HCT116 (cell line): ENCODE data around the gene PIK3CA. TPM values are rescaled to one million over a fixed set of nuclear protein-coding genes. Genes with fewer than 3 reads are reported as not detected.

Source experiments
- ATAC-seq: fragments of 200-7000 bp; cut with Tn5 transposase; 2 replicates; pipeline ENCODE4 v1.9.1; 2020; ENCODE audit warnings: mild to moderate bottlenecking, moderate library complexity
- BruUV-seq: library from RNA; stranded (reverse); fragments of 400-500 nt; replicated peaks from 2 replicates; lab custom pipeline; 2021; lab: Mats Ljungman, UMichigan
- CTCF ChIA-PET: fragments of 300-600 bp; sonication (Branson Sonifier 250); formaldehyde crosslinking; loops from one replicate; lab custom pipeline; 2021; ENCODE audit warnings: antibody characterized with exemption; lab: Charles Lee
- POLR2A ChIA-PET: fragments of 300-600, 350-600 bp; sonication (Branson Sonifier 250); formaldehyde crosslinking; loops from one replicate; lab custom pipeline; 2021; ENCODE audit warnings: antibody characterized with exemption; lab: Charles Lee
- RAD21 ChIA-PET, 2 experiments: fragments of 300-600 bp; sonication (Branson Sonifier 250); formaldehyde crosslinking; loops; one replicate each; lab custom pipeline; 2023; ENCODE audit warnings: low total read pairs in 2 of 2; ENCODE audit not compliant: uncharacterized antibody in 2 of 2, unreplicated experiment in 2 of 2, low non-redundant PET in 1 of 2; lab: Charles Lee
- DNase-seq: peaks from one replicate; pipeline ENCODE4 v3.0.0-alpha.2; 2010; ENCODE audit warnings: low read depth, low spot score
- H2AFZ ChIP-seq: fragments of 200-600 bp; shearing (Covaris generic), sonication (generic); 2 replicates; pipeline ENCODE4 v1.6.1; 2017; ENCODE audit warnings: low read depth, mixed run types, mixed read lengths, antibody characterized with exemption, low read length; ENCODE audit not compliant: poor library complexity, severe bottlenecking
- H3K27ac ChIP-seq: 2 replicates; pipeline ENCODE4 v1.5.1; 2012; ENCODE audit warnings: low read depth, low read length
- H3K27me3 ChIP-seq: fragments of 200-600 bp; sonication (generic); 2 replicates; pipeline ENCODE4 v1.6.1; 2016; ENCODE audit warnings: mixed run types, low read length, mixed read lengths; ENCODE audit not compliant: insufficient read depth
- H3K36me3 ChIP-seq, 2 experiments: fragments of 200-500 bp in 1 of 2; fragments of 200-600 bp in 1 of 2; sonication (Bioruptor generic) in 1 of 2; sonication (generic) in 1 of 2; 2 replicates each; pipeline versions ENCODE4 v1.5.1 to v1.6.1; 2014 to 2016; ENCODE audit warnings: low read length in 2 of 2, inconsistent platforms in 1 of 2, mixed read lengths in 1 of 2, mixed run types in 1 of 2; ENCODE audit not compliant: insufficient read depth in 2 of 2, control insufficient read depth in 1 of 2
- H3K4me1 ChIP-seq, 2 experiments: fragments of 200-600 bp in 1 of 2; sonication (generic) in 1 of 2; 2 replicates each; pipeline versions ENCODE4 v1.5.1 to v1.6.1; 2012 to 2017; ENCODE audit warnings: low read length in 2 of 2, inconsistent platforms in 1 of 2, mild to moderate bottlenecking in 1 of 2, mixed read lengths in 1 of 2, mixed run types in 1 of 2, moderate library complexity in 1 of 2; ENCODE audit not compliant: insufficient read depth in 2 of 2, control insufficient read depth in 1 of 2
- H3K4me2 ChIP-seq: fragments of 200-600 bp; sonication (generic); 2 replicates; pipeline ENCODE4 v1.6.1; 2017; ENCODE audit warnings: mixed run types, low read length, mixed read lengths
- H3K4me3 ChIP-seq, 2 experiments: fragments of 200-600 bp in 1 of 2; sonication (generic) in 1 of 2; replicated peaks in 1 of 2; 2 replicates each; pipeline ENCODE4 v1.5.1; 2011 to 2016; ENCODE audit warnings: low read length in 2 of 2, control low read depth in 1 of 2, low read depth in 1 of 2, mild to moderate bottlenecking in 1 of 2, mixed read lengths in 1 of 2, mixed run types in 1 of 2
- H3K79me2 ChIP-seq: fragments of 200-600 bp; sonication (generic); 2 replicates; pipeline ENCODE4 v1.6.1; 2017; ENCODE audit warnings: mild to moderate bottlenecking, mixed run types, low read length, moderate library complexity, mixed read lengths; ENCODE audit not compliant: insufficient read depth
- H3K9ac ChIP-seq: fragments of 200-600 bp; sonication (generic); 2 replicates; pipeline ENCODE4 v1.6.1; 2016; ENCODE audit warnings: low read length, mixed read lengths
- H3K9me2 ChIP-seq: fragments of 200-600 bp; sonication (generic), shearing (Covaris generic); 2 replicates; pipeline ENCODE4 v1.6.1; 2017; ENCODE audit warnings: mixed run types, mild to moderate bottlenecking, moderate library complexity; ENCODE audit not compliant: insufficient read depth
- H3K9me3 ChIP-seq, 2 experiments: fragments of 200-500 bp in 1 of 2; fragments of 200-600 bp in 1 of 2; sonication (Bioruptor generic) in 1 of 2; sonication (generic) in 1 of 2; 2 replicates each; pipeline ENCODE4 v1.6.1; 2014 to 2017; ENCODE audit warnings: low read length in 2 of 2, mixed read lengths in 2 of 2, inconsistent platforms in 1 of 2, low read depth in 1 of 2, mild to moderate bottlenecking in 1 of 2, mixed run types in 1 of 2, moderate library complexity in 1 of 2; ENCODE audit not compliant: control insufficient read depth in 1 of 2, insufficient read depth in 1 of 2
- H4K20me1 ChIP-seq: fragments of 200-600 bp; sonication (generic), shearing (Covaris generic); 2 replicates; pipeline ENCODE4 v1.6.1; 2017; ENCODE audit warnings: mixed run types, mild to moderate bottlenecking, moderate library complexity; ENCODE audit not compliant: insufficient read depth
- CBX3 ChIP-seq: IDR thresholded peaks from 2 replicates; pipeline ENCODE4 v1.6.1; 2012; ENCODE audit warnings: low read depth
- CEBPB ChIP-seq: IDR thresholded peaks from 2 replicates; pipeline ENCODE4 v1.6.1; 2012; ENCODE audit warnings: low read depth
- EGR1 ChIP-seq: IDR thresholded peaks from 2 replicates; pipeline ENCODE4 v1.6.1; 2012; ENCODE audit warnings: low read depth
- ELF1 ChIP-seq: IDR thresholded peaks from 2 replicates; pipeline ENCODE4 v1.6.1; 2012; ENCODE audit warnings: low read depth, borderline replicate concordance
- EZH2phosphoT487 ChIP-seq: fragments of 200-600 bp; IDR thresholded peaks from 2 replicates; pipeline ENCODE4 v1.6.1; 2018; ENCODE audit warnings: antibody characterized with exemption, borderline replicate concordance
- FOSL1 ChIP-seq: IDR thresholded peaks from 2 replicates; pipeline ENCODE4 v1.6.1; 2012; ENCODE audit warnings: low read depth
- JUND ChIP-seq: IDR thresholded peaks from 2 replicates; pipeline ENCODE4 v1.6.1; 2012
- POLR2A ChIP-seq: IDR thresholded peaks from 2 replicates; pipeline ENCODE4 v1.7.0; 2011; ENCODE audit warnings: borderline replicate concordance; ENCODE audit not compliant: insufficient read depth, insufficient read length; ENCODE audit errors: extremely low read depth
- POLR2AphosphoS5 ChIP-seq: IDR thresholded peaks from 2 replicates; pipeline ENCODE4 v1.6.1; 2011; ENCODE audit warnings: mild to moderate bottlenecking, low read depth, low read length, moderate library complexity
- RAD21 ChIP-seq: IDR thresholded peaks from 2 replicates; pipeline ENCODE4 v1.6.1; 2012; ENCODE audit warnings: low read depth, mild to moderate bottlenecking
- SP1 ChIP-seq: IDR thresholded peaks from 2 replicates; pipeline ENCODE4 v1.6.1; 2012; ENCODE audit warnings: low read depth
- SRF ChIP-seq: IDR thresholded peaks from 2 replicates; pipeline ENCODE4 v1.6.1; 2012; ENCODE audit warnings: low read depth
- TCF7L2 ChIP-seq: IDR thresholded peaks from 2 replicates; pipeline ENCODE4 v1.7.0; 2011; ENCODE audit warnings: borderline replicate concordance, inconsistent platforms; ENCODE audit not compliant: insufficient read depth, insufficient read length; ENCODE audit errors: extremely low read depth
- ZNF274 ChIP-seq: fragments of 200-500 bp; sonication (Bioruptor generic); IDR thresholded peaks from 2 replicates; pipeline ENCODE4 v1.6.1; 2014; ENCODE audit warnings: mild to moderate bottlenecking, low read depth, low read length, inconsistent platforms
- intact Hi-C: fragments of 100-400 bp; cut with micrococcal nuclease; formaldehyde crosslinking; loops from 2 replicates; pipeline ENCODE4 v1.10.0; 2022
- total RNA-seq: library from RNA; stranded (reverse); gene quantifications from one replicate; pipeline ENCODE4 v1.2.1, GENCODE V29; 2021; ENCODE audit not compliant: unreplicated experiment
- TF ChIP-seq, protein P1 (sequence below), 3 experiments: fragments of 200-600 bp in 1 of 3; sonication (generic) in 1 of 3; IDR thresholded peaks in 2 of 3; conservative IDR thresholded peaks in 1 of 3; 2 replicates each; pipeline ENCODE4 v1.5.1; 2012 to 2017; ENCODE audit warnings: low read depth in 2 of 3, low read length in 2 of 3, antibody characterized with exemption in 1 of 3, borderline replicate concordance in 1 of 3, control low read depth in 1 of 3, mild to moderate bottlenecking in 1 of 3, mixed read lengths in 1 of 3, mixed run types in 1 of 3, moderate library complexity in 1 of 3; ENCODE audit not compliant: insufficient read depth in 1 of 3
- TF ChIP-seq, protein P2 (sequence below): IDR thresholded peaks from 2 replicates; pipeline ENCODE4 v1.6.1; 2012
- TF ChIP-seq, protein P3 (sequence below): IDR thresholded peaks from 2 replicates; pipeline ENCODE4 v1.6.1; 2012
- TF ChIP-seq, protein P4 (sequence below): IDR thresholded peaks from 2 replicates; pipeline ENCODE4 v1.6.1; 2011; ENCODE audit warnings: mild to moderate bottlenecking, low read length, moderate library complexity; ENCODE audit not compliant: insufficient replicate concordance; ENCODE audit errors: extremely low read depth
- TF ChIP-seq, protein P5 (sequence below): IDR thresholded peaks from 2 replicates; pipeline ENCODE4 v1.6.1; 2012; ENCODE audit warnings: low read depth

Gene PIK3CA
- total RNA-seq, 1 experiment from 2014 or later: 17.9 TPM

DNA sequence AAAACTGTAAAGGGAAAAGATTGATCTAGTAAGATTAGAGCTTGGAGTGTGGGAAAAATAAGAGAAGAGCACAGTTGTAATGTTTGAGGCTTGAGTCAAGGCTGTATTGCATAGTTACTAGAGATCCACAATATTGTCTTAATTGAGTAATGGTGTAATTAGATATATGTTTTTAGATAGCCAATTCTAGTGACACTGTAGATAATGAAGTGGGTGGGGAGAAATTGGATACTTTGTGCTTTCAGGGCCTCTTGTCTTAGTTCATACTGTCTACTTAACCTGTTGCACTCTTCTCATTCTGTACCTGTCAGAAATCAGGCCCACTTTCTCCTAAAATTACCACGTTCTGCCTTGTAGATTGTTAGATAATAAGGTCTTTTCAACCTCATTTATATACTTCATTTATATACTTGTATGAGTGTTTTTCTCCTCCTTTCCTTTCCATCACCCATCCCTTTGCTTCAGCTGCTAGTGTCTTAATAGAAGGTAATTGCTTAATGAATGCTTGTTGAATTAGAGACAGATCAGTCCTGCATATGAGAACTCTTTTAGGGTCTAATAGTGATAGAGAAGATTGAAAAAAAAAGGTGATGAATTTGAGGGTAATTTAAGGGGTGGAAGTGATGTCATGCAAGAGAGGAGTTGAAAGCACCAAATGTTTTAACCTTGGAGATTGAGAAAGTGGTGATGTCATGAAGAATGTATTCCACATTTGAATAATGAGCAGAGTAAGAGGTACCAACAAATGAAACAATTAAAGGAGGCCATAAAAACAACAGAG lies 32.0 kb downstream of the PIK3CA start:
- ChIA-PET RAD21 (no interaction called here), POLR2A (no interaction called here), CTCF (no interaction called here)
- ATAC-seq: no peak
- Histone ChIP-seq H3K9me3 (no peaks in the 10 kb centered on the region), H4K20me1 (no peaks in the 10 kb centered on the region), H3K27ac (no peak overlapping the region), H3K9ac (no peak overlapping the region), H3K4me3 (no peak overlapping the region), H3K36me3 (no peaks in the 10 kb centered on the region), H3K9me2 (no peaks in the 10 kb centered on the region), H3K79me2 (peaks cover 7% of the 10 kb centered on the region; the same call in 1 of the 2 replicates), H3K27me3 (no peaks in the 10 kb centered on the region), H3K4me2 (no peak overlapping the region), H2AFZ (no peak overlapping the region), H3K4me1 (no peaks in the 10 kb centered on the region)
- TF ChIP-seq POLR2A: no peak
- TF ChIP-seq, protein P1, sequence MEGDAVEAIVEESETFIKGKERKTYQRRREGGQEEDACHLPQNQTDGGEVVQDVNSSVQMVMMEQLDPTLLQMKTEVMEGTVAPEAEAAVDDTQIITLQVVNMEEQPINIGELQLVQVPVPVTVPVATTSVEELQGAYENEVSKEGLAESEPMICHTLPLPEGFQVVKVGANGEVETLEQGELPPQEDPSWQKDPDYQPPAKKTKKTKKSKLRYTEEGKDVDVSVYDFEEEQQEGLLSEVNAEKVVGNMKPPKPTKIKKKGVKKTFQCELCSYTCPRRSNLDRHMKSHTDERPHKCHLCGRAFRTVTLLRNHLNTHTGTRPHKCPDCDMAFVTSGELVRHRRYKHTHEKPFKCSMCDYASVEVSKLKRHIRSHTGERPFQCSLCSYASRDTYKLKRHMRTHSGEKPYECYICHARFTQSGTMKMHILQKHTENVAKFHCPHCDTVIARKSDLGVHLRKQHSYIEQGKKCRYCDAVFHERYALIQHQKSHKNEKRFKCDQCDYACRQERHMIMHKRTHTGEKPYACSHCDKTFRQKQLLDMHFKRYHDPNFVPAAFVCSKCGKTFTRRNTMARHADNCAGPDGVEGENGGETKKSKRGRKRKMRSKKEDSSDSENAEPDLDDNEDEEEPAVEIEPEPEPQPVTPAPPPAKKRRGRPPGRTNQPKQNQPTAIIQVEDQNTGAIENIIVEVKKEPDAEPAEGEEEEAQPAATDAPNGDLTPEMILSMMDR (IDR thresholded peaks at IDR 0.05 in 2 of 3, conservative IDR thresholded peaks at IDR 0.05 in 1 of 3; ENCODE audit: borderline replicate concordance in 1 of 3, insufficient read depth in 1 of 3, low read depth in 2 of 3, low read length in 2 of 3): no peak
- TF ChIP-seq, protein P2, sequence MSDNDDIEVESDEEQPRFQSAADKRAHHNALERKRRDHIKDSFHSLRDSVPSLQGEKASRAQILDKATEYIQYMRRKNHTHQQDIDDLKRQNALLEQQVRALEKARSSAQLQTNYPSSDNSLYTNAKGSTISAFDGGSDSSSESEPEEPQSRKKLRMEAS: no peak
- no peak for TF ChIP-seq EZH2phosphoT487
- TF ChIP-seq, protein P3, sequence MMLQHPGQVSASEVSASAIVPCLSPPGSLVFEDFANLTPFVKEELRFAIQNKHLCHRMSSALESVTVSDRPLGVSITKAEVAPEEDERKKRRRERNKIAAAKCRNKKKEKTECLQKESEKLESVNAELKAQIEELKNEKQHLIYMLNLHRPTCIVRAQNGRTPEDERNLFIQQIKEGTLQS: no peak
- no peak for TF ChIP-seq ZNF274
- TF ChIP-seq, protein P4, sequence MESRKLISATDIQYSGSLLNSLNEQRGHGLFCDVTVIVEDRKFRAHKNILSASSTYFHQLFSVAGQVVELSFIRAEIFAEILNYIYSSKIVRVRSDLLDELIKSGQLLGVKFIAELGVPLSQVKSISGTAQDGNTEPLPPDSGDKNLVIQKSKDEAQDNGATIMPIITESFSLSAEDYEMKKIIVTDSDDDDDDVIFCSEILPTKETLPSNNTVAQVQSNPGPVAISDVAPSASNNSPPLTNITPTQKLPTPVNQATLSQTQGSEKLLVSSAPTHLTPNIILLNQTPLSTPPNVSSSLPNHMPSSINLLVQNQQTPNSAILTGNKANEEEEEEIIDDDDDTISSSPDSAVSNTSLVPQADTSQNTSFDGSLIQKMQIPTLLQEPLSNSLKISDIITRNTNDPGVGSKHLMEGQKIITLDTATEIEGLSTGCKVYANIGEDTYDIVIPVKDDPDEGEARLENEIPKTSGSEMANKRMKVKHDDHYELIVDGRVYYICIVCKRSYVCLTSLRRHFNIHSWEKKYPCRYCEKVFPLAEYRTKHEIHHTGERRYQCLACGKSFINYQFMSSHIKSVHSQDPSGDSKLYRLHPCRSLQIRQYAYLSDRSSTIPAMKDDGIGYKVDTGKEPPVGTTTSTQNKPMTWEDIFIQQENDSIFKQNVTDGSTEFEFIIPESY: no peak
- no peak for TF ChIP-seq SP1
- TF ChIP-seq FOSL1: no peak
- TF ChIP-seq EGR1: no peak
- no peak for TF ChIP-seq POLR2AphosphoS5
- TF ChIP-seq, protein P5, sequence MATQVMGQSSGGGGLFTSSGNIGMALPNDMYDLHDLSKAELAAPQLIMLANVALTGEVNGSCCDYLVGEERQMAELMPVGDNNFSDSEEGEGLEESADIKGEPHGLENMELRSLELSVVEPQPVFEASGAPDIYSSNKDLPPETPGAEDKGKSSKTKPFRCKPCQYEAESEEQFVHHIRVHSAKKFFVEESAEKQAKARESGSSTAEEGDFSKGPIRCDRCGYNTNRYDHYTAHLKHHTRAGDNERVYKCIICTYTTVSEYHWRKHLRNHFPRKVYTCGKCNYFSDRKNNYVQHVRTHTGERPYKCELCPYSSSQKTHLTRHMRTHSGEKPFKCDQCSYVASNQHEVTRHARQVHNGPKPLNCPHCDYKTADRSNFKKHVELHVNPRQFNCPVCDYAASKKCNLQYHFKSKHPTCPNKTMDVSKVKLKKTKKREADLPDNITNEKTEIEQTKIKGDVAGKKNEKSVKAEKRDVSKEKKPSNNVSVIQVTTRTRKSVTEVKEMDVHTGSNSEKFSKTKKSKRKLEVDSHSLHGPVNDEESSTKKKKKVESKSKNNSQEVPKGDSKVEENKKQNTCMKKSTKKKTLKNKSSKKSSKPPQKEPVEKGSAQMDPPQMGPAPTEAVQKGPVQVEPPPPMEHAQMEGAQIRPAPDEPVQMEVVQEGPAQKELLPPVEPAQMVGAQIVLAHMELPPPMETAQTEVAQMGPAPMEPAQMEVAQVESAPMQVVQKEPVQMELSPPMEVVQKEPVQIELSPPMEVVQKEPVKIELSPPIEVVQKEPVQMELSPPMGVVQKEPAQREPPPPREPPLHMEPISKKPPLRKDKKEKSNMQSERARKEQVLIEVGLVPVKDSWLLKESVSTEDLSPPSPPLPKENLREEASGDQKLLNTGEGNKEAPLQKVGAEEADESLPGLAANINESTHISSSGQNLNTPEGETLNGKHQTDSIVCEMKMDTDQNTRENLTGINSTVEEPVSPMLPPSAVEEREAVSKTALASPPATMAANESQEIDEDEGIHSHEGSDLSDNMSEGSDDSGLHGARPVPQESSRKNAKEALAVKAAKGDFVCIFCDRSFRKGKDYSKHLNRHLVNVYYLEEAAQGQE: no peak
- TF ChIP-seq CBX3: no peak
- no peak for TF ChIP-seq TCF7L2
- TF ChIP-seq RAD21: no peak
- TF ChIP-seq ELF1: no peak
- TF ChIP-seq CEBPB: no peak
- no peak for TF ChIP-seq JUND
- TF ChIP-seq SRF: no peak
- DNase-seq: no peak
- no TSS peak for BruUV-seq
- intact Hi-C loops: no loop called here
